ENCODE data around the gene AMOTL1. TPM values are rescaled to one million over a fixed set of nuclear protein-coding genes. Genes with fewer than 3 reads are reported as not detected.

Gene AMOTL1
- polyA plus RNA-seq, 1 of the 3 experiments (the other 2 are of a cell fraction) = 10.7 TPM

- no peak overlapping the region for H3K4me2 ChIP-seq
- 95% methylated on average over 7 of the region's 17 CpGs for WGBS (ENCODE audit: low lambda C conversion rate)
- ChIA-PET POLR2A (no interaction called here), CTCF (interaction anchor here (1.4 kb wide), 1 partner anchor 13 kb away, joined by 3 read pairs; no protein-coding TSS in a partner anchor)
- DNase-seq = no peak
- TF ChIP-seq ELF1 (IDR thresholded peaks at IDR 0.05) = no peak
- no peak for TF ChIP-seq USF1 (IDR thresholded peaks at IDR 0.05; ENCODE audit: borderline replicate concordance, low read depth)
- no peak for TF ChIP-seq RAD21 (IDR thresholded peaks at IDR 0.05; ENCODE audit: low read length)
- TF ChIP-seq EZH2phosphoT487 (IDR thresholded peaks at IDR 0.05; ENCODE audit: borderline replicate concordance, low read depth) = no peak
- TF ChIP-seq FOSL2 (IDR thresholded peaks at IDR 0.05; ENCODE audit: borderline replicate concordance, low read depth) = no peak
- no peak for TF ChIP-seq FOXJ3 (CRISPR knock-in tag; IDR thresholded peaks at IDR 0.05)
- no peak for TF ChIP-seq RCOR1 (IDR thresholded peaks at IDR 0.05; ENCODE audit: low read length)
- no peak for TF ChIP-seq CHD2 (IDR thresholded peaks at IDR 0.05; ENCODE audit: low read length, partially characterized antibody)
- TF ChIP-seq EP300 (IDR thresholded peaks at IDR 0.05; ENCODE audit: borderline replicate concordance in 1 of 2, low read depth in 1 of 2, low read length in 1 of 2) = no peak
- TF ChIP-seq RFX5 (IDR thresholded peaks at IDR 0.05; ENCODE audit: low read length) = no peak
- TF ChIP-seq TEAD4 (IDR thresholded peaks at IDR 0.05; ENCODE audit: borderline replicate concordance, insufficient read depth) = no peak
- TF ChIP-seq TCF12 (IDR thresholded peaks at IDR 0.05) = no peak
- TF ChIP-seq SIN3A (IDR thresholded peaks at IDR 0.05; ENCODE audit: borderline replicate concordance, low read depth, low read length) = no peak
- no peak for TF ChIP-seq FOXM1 (IDR thresholded peaks at IDR 0.05; ENCODE audit: low read depth)
- TF ChIP-seq USF2 (IDR thresholded peaks at IDR 0.05; ENCODE audit: borderline replicate concordance, low read depth, low read length) = no peak
- TF ChIP-seq RXRA (IDR thresholded peaks at IDR 0.05; ENCODE audit: borderline replicate concordance, low read depth) = no peak
- no peak for TF ChIP-seq GABPA (IDR thresholded peaks at IDR 0.05; ENCODE audit: low read depth)
- no peak for TF ChIP-seq NRF1 (IDR thresholded peaks at IDR 0.05; ENCODE audit: low read depth, low read length)
- H3K4me3 ChIP-seq (ENCODE audit: low read depth in 2 of 2, low read length in 1 of 2) = no peak overlapping the region
- H3K79me2 ChIP-seq (ENCODE audit: insufficient read depth) = peaks cover 87% of the 10 kb centered on the region
- no peak overlapping the region for H2AFZ ChIP-seq (ENCODE audit: low read depth)
- no peaks in the 10 kb centered on the region for H3K9me2 ChIP-seq
- no peak overlapping the region for H3K27ac ChIP-seq (ENCODE audit: low read depth in 2 of 2, low read length in 1 of 2)
- H3K36me3 ChIP-seq (replicated peaks in 1 of 2; ENCODE audit: control insufficient read depth in 1 of 2, insufficient read depth in 2 of 2, low read length in 1 of 2) = peaks cover 29 to 50% of the 10 kb centered on the region in 2 experiments
- no peak overlapping the region for H3K9ac ChIP-seq
- peaks cover 11% of the 10 kb centered on the region for H3F3A ChIP-seq (replicated peaks; ENCODE audit: insufficient read depth)
- no peaks in the 10 kb centered on the region for H3K9me3 ChIP-seq
- H3K4me1 ChIP-seq (ENCODE audit: control insufficient read depth in 1 of 2, insufficient read depth in 2 of 2, low read depth in 1 of 2, low read length in 1 of 2) = peaks cover 7 to 12% of the 10 kb centered on the region in 2 experiments; a peak in 3 of 4 replicates
- H3K27me3 ChIP-seq (ENCODE audit: insufficient read depth) = no peaks in the 10 kb centered on the region
- peaks cover 9% of the 10 kb centered on the region; the same call in 1 of the 2 replicates for H4K20me1 ChIP-seq (ENCODE audit: insufficient read depth)
Observed at GRCh38 chr11:94799726-94800125, 31.6 kb downstream of the AMOTL1 start.

- POLR2A ChIA-PET = no interaction called here
- Histone ChIP-seq H3K4me2 (no peak overlapping the region), H3K4me3 (ENCODE audit: low read depth in 2 of 2, low read length in 1 of 2) (no peak overlapping the region), H3K27ac (ENCODE audit: low read depth in 2 of 2, low read length in 1 of 2) (no peak overlapping the region; a peak in 1 of 4 replicates), H3K9me2 (no peaks in the 10 kb centered on the region), H3K27me3 (ENCODE audit: insufficient read depth) (no peaks in the 10 kb centered on the region), H3F3A (replicated peaks; ENCODE audit: insufficient read depth) (peaks cover 7% of the 10 kb centered on the region), H3K4me1 (ENCODE audit: control insufficient read depth in 1 of 2, insufficient read depth in 2 of 2, low read depth in 1 of 2, low read length in 1 of 2) (peaks cover 11 to 12% of the 10 kb centered on the region in 2 experiments; a peak in 3 of 4 replicates), H4K20me1 (ENCODE audit: insufficient read depth) (peaks cover 11% of the 10 kb centered on the region; the same call in 1 of the 2 replicates), H2AFZ (ENCODE audit: low read depth) (no peak overlapping the region), H3K36me3 (replicated peaks in 1 of 2; ENCODE audit: control insufficient read depth in 1 of 2, insufficient read depth in 2 of 2, low read length in 1 of 2) (peaks cover 32 to 49% of the 10 kb centered on the region in 2 experiments), H3K9me3 (no peaks in the 10 kb centered on the region), H3K79me2 (ENCODE audit: insufficient read depth) (peaks cover 90% of the 10 kb centered on the region), H3K9ac (no peak overlapping the region)
- TF ChIP-seq RAD21 (IDR thresholded peaks at IDR 0.05; ENCODE audit: low read length) (no peak), CHD2 (IDR thresholded peaks at IDR 0.05; ENCODE audit: low read length, partially characterized antibody) (no peak), FOXM1 (IDR thresholded peaks at IDR 0.05; ENCODE audit: low read depth) (no peak), RFX5 (IDR thresholded peaks at IDR 0.05; ENCODE audit: low read length) (no peak), REST (IDR thresholded peaks at IDR 0.05; ENCODE audit: low read depth, low read length) (no peak), YY1 (IDR thresholded peaks at IDR 0.05; ENCODE audit: low read depth) (no peak), MXI1 (IDR thresholded peaks at IDR 0.05; ENCODE audit: low read depth, low read length) (no peak), TCF12 (IDR thresholded peaks at IDR 0.05) (no peak), RXRA (IDR thresholded peaks at IDR 0.05; ENCODE audit: borderline replicate concordance, low read depth) (no peak), MAX (IDR thresholded peaks at IDR 0.05; ENCODE audit: low read depth) (no peak), NRF1 (IDR thresholded peaks at IDR 0.05; ENCODE audit: low read depth, low read length) (no peak)
- DNase-seq = no peak
- 100% methylated on average over 1 of the region's 1 CpG for WGBS (ENCODE audit: low lambda C conversion rate)
- CTCF ChIA-PET = no interaction called here
Observed at GRCh38 chr11:94800414-94800813, 32.3 kb downstream of the AMOTL1 start.
